Stimulated activated CD4-positive, alpha-beta T cell treated with anti-CD3 and anti-CD28 coated beads, Interleukin-2, amount 100 ng/mL, for 24 hours (primary cell): ENCODE data around the gene ERG.

Experiments used
- DNase-seq, 2 donors: peaks; one replicate each; pipeline ENCODE4 v3.0.0-alpha.2; 2020

The ERG gene

DNA sequence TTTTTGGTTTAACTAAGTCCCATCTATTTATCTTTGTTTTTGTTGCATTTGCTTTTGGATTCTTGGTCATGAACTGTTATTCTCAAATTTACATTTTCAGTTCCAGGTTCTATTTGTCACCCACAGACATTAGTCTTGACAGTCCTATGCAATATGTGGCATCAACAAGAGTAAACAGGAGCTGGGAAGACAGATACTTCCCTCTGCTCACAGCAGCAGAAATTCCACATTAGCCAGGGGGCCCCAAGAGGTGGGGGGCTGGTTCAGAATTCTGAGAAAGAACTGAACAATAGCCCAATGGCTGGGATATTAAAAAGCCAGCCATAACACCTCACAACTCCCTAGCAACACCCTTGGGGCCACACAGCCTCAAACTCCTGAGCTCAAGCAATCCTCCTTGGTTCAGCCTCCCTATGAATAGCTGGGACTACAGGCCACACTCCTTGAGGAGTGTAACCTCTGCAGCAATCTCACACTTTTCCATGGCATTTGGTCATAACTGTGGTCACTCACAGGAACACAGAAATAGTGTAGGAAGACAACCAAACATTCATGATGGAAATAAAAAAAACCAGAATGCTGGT, 67.8 kb downstream of the ERG start:
- no peak for DNase-seq

DNA sequence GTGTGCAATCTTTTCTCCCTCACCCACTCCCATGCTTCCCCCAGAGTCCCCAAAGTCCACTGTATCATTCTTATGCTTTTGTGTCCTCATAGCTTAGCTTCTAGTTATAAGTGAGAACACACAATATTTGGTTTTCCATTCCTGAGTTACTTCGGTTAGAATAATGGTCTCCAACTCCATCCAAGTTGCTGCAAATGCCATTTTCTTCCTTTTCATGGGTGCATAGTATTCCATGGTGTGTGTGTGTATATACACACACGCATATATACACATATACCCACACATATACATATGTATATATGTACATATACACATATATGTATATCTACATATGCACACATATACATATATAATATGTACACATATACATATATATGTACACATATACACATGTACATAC, 69.3 kb downstream of the ERG start:
- no peak for DNase-seq

DNA sequence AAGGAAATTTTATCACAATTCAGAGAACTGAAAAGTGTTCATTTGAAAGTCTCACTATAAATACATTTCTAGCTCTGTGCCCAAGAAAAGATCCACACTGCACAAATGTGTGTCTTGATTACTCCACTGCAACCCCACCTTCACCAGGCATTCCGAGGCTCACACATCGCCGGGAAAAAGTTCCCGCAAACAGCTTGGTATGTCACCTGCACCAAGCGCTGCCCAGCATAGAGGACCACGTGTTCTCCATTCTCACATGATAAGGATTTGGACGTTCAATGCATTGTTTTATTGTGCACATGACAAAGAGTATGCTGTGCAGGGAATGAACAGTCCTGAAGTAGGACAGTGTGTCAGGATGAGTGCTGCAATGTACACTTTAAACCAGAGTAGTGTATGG, 70.1 kb downstream of the ERG start:
- no peak for DNase-seq

DNA sequence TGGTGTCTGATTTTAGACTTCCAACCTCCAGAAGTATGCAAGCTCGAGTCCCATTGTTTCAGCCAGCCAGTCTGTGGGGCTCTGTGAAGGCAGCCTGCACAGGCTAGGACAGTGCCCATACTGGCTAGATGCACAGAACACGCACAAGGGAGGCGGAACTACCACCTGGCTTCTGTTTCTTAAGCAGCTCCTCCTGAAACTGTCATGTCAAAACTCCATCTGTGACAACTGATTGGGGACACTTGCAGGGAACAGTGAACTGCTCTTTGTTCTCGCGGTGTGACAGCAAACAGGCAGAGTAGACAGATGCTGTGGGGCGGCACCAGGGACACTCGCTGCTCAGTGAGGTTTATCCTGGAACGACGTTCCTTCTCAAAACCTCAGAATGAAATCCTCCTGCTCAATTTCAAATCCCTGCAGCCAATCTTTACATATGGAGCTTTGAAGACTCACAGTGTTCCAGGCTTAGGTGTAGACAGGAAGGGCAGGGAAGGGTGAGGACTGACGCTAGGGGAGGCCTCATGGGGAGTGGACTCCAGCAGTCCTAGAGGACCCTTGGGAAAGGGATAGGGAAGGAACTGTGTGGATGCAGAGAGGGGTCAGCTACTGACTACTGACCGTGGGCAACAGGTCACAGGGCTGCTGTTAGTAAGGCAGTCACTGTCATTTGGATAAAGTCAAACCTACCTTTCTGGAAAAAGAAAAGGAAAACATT, 73.8 kb downstream of the ERG start:
- no peak for DNase-seq

DNA sequence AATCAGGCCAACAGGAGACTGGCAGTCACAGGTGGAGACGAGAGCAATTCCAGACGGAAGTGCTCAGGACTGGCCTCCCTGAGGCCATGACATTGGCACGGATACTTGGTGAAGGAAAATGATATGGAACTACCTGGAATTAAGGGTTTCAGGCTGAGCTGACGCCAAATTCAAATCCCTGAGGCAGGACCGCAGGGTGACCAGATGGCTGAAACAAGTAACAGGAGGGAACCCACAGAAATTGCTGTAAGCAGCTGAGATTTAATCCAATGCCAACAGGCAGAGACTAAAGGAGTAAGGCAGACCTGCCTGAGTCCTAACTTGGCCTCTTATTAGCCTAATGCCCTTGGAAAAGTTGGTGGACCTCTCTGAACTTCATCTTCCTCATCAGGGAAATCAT, 76.2 kb downstream of the ERG start:
- DNase-seq = no peak

DNA sequence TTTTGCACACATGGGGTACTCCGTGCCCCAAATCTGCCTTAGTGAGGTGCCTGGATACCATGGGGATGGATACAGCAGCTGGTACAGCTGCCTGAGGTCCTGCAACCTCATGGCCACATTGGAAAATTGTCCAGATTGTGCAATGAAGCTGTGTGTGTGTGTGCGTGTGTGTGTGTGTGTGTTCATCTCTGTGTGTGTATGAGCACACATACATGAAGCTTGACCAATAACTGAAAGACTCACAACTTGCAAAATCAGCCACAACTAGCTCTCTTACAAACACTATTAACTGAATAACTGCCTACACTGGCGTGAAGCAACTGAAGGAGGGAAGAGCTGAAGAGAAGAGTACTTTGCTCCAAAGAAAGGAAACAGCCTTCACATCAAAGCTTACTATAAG, 78.1 kb downstream of the ERG start:
- DNase-seq = no peak

DNA sequence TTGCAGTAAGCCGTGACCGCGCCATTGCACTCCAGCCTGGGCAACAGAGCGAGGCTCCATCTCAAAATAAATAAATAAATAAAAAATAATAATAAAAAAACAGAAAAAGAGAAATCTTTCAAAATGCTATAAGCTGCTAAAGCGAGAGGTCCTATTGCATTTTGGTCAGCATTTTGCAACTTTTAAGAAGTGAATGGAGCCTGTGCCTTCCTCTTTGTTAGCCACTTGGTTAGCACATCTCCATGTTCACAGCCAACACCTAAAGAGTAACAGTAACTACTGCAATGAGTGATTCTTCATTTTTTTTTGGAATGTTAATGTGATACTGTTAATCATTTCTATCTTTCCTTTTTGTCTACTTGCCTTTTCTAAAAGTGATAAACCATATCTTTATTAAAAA, 80.6 kb downstream of the ERG start:
- DNase-seq = no peak

DNA sequence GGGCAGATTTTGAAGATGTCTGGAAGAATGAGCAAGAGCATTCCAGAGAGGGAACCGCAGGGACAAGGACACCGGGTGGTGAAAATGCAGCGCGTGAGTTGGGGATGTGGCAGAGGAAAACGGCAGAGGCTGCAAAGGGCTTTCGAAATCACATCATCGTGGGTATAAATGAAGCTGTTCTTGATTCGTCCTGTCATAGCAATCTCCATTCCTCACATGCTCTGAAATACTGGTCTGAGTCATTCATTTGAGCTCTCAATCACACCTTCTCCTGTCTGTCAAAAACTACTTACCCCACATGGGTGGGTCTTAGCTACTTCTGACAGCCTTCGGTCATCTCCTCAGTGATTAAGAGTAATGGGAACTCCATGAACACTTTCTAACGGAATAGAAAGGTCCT, 81.5 kb downstream of the ERG start:
- DNase-seq = no peak

DNA sequence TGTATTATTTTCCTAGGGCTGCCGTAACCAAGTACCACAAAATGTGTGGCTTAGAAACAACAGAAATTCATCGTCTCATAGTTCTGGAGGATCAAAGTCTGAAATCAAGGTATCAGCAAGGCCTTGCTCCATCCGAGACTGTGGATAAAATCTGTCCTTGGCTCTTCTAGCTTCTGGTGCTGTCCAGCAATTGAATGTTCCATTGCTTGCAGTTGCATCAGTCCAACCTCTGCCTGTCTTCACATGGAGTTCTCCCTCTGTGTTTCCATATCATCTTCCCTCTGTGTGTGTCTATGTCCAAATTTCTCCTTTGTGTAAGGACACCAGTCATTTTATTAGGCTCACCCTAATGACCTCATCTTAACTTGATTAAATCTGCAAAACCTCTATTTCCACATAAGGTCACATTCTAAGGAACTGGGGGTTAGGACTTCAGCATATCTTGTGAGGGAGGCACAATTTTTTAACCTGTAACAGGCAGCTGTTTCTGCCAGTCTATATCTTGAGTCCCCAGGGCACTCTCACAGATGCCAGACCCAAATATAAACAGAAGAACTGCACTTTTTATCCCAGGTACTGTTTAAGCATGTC, 84.2 kb downstream of the ERG start:
- DNase-seq = no peak

DNA sequence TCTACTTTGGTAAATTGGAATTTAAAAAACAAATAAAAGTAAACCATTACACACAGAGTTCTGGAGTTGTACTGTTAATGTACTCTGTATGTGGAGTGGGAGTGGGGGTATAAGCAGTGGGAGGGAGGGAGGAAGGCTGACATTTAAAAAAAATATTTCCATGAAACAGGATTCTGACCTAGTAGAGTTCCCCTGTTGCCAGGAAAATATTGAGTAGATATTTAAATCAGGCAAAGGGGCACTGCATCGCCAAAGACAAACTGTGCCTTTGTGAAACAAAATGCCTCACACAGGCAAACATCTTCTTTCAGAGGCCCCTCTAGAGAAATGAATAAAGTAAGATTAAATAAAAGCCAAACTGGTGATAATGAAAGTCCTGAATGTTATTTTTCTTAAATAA, 87.8 kb downstream of the ERG start:
- DNase-seq = no peak

DNA sequence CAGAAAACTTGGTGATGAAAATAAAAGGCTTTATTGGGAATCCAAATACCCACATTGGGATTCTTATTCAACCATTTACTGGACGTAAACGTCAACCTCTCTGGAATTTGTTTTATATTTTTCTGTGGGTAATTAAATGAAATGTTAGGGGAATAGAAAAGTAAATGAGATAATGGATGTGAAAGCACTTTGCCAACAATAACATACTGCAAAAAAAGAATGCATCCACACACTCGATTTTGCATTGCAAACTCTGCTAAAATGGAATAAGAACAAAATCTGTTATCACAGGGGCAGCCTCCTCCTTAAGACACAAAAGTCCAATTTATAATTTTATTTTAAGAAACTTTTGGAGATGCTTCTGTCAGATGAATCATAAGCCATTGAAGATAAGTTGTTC, 88.4 kb downstream of the ERG start:
- no peak for DNase-seq

DNA sequence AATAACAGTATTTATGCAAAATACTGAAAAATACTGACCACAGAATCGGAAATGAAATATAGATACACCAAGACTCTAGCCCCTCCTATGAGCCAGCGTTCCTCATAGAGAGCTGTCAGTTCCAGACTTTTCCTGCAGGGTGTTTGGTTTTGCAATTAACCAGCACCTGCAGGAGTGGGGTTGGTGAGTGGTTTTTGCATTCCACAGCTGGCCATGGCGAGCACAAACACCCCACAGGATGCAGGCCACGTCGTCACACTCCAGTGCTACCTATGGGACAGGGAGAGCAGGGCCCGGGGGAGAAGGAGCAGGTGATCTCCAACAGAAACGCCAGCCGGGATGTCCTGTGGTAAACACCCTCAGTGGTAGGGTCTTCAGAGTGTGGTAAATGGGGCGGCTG, 94.1 kb downstream of the ERG start:
- DNase-seq = no peak

DNA sequence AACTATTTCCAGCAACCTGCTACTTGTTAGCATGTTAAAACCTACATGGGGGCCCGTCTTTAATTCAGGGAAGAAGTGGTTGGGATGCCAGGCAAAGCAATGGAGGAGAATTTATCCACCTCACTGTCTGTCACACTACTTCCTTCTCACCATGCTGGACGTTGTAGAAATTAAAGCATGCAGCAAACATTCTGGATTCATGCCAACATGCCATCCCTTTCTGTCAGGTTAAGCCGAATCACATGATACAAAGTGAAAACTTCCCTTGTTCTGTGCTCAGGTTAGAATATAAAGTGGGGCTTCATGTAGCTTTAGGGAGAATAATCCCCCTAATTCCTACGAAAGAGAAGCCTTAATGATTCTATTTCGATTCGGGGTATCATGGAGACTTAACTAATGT, 95.5 kb downstream of the ERG start:
- no peak for DNase-seq

DNA sequence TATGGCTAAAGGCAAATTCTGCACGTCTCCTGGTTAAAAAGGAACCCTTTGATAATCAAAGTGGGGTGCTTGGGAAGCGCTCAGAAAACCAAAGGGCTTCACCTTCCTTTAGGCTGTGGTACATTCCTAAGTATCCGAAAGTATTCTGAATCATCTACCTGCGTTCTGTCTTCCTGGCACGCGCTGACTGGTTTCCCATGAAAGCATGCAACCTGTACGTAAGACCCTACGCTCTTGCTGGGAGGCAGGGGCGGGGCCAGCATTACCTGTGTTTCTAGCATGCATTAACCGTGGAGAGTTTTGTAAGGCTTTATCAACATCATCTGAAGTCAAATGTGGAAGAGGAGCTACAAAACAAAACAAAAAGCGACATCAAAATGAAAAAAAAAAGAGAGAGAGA, 96.0 kb downstream of the ERG start:
- DNase-seq = no peak

DNA sequence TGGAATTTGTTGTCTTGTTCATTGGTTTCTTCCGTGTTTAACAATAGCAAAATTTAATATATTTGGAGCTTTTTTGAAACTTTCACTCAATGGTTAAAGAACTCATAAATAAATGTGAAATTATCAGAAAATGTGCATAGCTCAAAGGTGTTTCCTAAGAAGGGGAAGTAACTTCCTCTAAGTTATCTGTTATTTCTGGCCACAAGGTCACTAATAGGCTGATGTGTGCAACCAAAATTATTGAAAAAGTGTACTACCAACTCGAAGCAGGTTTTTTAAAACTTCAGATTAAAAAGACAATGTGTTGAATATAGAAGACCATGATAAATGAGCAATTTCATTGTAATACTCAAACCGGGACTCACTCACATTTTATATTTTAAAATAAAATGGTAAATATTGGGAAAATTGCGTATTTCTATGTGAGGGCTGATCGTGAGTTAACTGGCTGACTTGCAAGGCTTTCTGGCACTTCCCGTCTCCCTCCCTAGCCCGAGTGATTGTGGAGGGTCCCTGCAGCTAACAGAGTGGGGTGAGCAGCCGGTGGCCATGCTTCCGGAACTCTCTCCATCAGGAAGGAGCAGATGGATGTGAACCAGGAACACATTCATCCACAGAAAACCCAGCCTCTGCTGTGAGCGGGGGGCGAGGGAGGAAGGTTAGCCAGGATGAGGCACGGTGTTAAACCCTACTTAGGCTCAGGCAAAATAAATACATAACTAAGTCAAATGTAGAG, 96.9 kb downstream of the ERG start:
- DNase-seq = no peak

DNA sequence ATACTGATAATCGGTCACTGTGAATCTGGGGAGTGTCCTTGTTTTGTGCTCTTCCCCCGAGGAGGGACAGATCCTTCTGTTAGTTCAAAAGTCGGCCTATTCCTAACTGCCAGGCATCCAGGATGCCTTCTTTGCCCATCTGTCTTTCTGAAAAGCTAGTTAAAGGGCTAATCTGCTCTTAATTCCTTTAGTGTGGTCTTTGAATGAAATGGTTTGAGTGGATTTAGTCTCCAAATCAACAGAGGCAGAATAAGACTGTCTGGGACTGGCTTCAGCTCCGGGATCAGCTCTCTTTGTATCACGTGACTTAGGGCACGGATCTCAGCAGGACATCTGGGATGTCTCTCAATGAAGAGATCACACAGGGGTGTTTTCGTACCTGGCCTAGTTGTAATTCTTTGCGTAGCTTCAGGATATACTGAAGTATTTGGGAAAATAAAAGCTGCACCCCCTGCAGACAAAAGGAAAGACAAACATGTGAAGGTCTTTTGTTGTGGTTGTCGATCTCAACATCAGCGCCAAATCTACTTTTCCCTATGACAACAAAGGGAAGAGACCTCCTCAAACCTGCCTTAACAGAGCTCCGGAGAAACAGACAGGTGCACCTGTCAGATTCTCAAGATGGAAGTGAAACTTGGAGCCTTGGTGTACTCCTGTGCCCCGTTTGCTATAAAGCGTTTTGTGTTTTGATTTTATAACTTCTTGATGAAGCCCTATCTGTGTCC, 97.9 kb downstream of the ERG start:
- DNase-seq = no peak

DNA sequence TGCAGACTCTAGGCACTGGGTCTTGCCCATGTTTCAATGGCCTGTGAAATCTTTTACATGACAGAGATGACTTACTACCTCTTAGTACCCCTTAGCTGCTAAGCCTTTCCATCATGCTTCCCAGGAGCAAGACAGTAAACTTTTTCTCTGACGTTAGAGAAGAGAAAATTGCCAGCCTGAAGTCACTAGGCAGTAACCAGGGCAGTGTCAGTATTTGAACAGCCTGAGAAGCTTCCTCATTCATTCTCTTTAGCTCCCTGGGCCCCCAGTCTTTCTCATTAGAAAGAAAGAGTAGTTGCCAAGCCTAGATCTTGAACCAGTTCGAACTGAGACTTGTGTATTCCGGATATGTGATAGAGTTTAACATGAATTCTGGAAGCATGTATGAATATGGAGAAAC, 99.2 kb downstream of the ERG start:
- no peak for DNase-seq

DNA sequence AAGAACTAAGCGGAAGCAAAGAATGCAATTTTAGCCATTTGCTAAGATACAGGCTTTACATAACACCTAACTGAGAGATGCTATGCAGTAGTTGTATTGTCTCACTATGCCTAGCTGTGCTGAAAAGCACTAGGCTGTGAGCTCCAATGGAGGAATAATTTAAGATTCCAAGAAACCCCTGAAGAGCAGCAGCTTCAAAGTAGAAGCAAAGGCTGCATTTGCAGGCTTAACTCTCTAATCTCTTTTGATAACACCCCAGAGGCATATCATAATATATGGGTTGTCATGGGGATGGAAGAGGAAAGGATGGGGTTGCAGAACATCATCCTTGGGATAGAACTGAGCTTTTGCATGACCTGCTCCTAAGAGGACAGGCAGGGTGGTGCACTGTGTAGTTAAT, 102.0 kb downstream of the ERG start:
- DNase-seq = no peak

DNA sequence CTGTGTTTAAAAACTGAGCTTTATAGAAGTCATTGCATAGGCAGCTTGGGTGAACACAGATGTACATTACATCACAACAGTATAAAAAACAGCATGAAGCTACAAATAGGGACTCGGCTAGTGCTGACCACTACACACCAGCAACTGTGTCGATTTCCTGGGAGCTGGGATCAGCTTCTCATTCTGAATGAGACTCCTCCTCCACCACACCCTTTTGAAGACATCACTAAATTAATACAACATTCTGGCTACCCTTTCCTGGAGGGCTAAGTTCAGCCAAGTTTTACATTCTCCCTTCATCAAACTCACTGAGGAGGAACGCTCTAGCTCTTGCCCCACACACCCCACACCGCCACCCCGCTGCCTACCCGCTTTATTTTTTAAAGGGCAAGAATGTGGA, 102.7 kb downstream of the ERG start:
- DNase-seq = no peak

DNA sequence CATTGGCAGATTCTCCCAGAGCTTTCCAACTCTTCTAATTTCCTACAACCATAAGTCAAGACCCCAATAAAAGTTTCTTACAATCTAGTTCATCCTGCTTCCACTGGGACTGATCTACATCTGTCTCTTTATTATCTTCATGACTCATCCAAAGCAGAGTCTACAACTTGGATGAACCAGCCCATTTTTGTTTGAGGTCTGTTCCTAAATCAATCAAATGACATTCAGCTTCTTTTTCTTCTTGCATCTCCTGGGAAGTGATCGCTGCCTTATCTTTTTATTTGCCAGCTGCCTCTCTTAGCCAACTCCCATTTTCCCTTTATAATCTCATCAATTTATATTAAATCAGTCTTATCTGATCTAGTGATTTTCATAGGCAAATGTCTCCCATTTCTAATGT, 105.6 kb downstream of the ERG start:
- DNase-seq = no peak

DNA sequence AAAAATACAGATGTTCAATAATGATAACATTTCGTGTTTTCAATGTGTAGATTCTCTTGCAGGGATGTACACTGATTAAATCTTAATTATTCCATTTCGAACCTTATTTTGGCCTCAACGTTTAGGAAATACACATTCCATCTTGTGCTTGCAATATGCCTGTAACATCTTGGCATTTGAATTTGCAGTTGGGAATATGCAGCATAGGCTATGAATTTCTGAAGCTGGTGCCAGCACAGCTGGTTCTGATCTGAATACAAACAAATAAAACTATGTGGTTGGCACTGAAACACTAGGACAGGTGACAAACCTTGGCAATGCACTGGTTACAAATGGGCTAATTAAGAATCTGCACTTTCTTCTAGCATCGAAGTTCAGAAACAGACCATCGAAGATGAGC, 108.4 kb downstream of the ERG start:
- DNase-seq = no peak

DNA sequence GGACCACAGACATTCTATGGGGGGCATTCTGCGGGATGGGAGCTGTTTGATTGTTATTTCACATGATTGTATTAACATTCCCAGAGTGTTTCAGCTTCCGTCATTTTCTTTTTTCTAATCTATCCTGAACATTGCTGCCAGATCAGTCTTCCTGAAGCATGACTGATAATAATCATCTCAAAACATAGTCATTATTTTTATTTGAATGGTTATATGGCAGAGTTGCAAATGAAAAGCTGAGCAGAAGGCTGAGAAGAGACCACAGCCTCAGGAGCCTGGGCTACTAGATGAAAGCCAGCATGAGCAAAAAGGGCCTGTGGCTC, 109.0 kb downstream of the ERG start:
- DNase-seq = no peak

DNA sequence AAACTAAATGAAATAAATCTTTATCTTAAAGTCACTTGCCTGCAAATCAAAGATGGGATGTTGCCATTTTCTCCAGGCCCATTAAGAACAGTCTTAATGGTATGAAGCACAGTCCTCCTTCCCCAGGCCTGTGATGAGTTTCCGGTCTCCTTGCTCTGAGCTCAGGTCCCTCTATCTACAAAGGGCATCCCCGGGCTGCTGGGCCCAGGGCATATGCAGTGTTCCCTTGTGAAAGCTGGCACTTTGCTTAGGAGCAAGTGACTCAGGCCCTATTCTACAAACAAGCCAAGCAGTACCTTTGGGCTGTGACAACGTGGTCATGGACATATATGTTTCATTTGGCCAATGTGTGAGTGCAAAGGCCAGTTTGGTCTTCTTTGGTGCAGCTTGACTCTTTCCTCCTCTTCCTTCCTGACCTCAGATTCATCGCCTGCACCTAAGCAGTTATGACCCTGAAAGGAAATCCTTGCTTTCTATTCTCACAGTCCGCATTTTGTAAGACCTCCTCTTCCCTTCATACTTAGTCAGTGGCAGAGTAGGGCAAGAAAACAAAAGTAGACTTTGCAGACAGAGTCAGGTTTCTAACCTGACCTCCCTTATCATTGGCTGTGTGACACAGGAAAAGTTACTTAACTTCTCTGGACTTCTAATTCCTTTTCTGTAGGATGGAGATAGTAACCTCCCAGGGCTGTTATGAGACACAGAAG, 109.5 kb downstream of the ERG start:
- DNase-seq = no peak
